ENCODE measurements around the gene CEP128. TPM values are rescaled to one million over a fixed set of nuclear protein-coding genes. Genes with fewer than 3 reads are reported as not detected.

The CEP128 gene
- total and polyA plus RNA-seq, 8 donors, result 1.1 to 240 (median 2.6) TPM

- TF ChIP-seq POLR2AphosphoS5 (IDR thresholded peaks at IDR 0.05) (no peak), POLR2A (IDR thresholded peaks at IDR 0.05) (no peak), EP300 (IDR thresholded peaks at IDR 0.05) (no peak), CTCF (IDR thresholded peaks at IDR 0.05) (no peak)
- intact Hi-C loops (cut with DNase I; ENCODE audit: low total_unique reads), result no loop called here
- Histone ChIP-seq H3K9me3 (peaks cover 0 to 4% (median 0%) of the 10 kb centered on the region in 4 donors), H3K27ac (no peak overlapping the region), H3K36me3 (peaks cover 0 to 10% (median 3%) of the 10 kb centered on the region in 4 donors), H3K4me1 (peaks cover 0 to 11% (median 2%) of the 10 kb centered on the region in 4 donors), H3K4me3 (no peak overlapping the region), H3K27me3 (no peaks in the 10 kb centered on the region)
- 90 to 97% (median 94%) methylated on average over 4 of the region's 4 CpGs for WGBS, 5 donors
- DNase-seq, result no peak
Measured at GRCh38 chr14:80518173-80518572, 423.4 kb downstream of the CEP128 start.

DNA sequence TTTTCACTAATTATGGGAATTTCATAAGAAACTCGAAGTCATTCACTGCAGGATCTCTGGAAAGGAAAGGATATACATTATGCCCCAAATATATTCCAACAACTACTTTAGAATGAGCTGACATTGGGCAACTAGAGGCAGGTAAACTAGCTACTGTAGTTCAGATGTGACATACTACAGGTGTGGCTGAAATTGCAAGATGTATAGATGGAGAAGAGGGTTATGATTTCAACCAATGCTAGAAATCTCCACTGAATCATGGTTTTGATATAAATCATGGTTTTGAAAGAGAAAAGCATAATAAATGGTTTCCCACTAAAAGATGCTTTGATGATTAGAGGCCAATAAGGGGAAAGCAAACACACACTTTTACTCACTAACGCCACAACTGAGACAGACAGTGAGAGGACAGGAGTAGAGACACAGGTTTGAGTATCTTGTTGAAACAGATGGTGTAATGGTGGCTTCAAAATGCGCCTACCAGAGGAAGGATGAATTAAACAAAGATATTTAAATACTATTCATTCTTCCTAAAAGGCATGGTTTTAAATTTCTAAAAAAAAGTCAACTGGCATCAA, 434.2 kb downstream of the CEP128 start:
- intact Hi-C loops (cut with DNase I; ENCODE audit: low total_unique reads), result no loop called here
- Histone ChIP-seq H3K4me1 (no peaks in the 10 kb centered on the region), H3K36me3 (no peaks in the 10 kb centered on the region), H3K4me3 (no peak overlapping the region), H3K9me3 (no peaks in the 10 kb centered on the region), H3K27ac (no peak overlapping the region), H3K27me3 (no peaks in the 10 kb centered on the region)
- no peak for TF ChIP-seq EP300 (IDR thresholded peaks at IDR 0.05)
- no peak for TF ChIP-seq POLR2AphosphoS5 (IDR thresholded peaks at IDR 0.05)
- TF ChIP-seq POLR2A (IDR thresholded peaks at IDR 0.05), result no peak
- no peak for TF ChIP-seq CTCF (IDR thresholded peaks at IDR 0.05)
- DNase-seq, result no peak
- 89 to 96% (median 92%) methylated on average over 3 of the region's 3 CpGs for WGBS, 5 donors

- H3K4me1 ChIP-seq, result no peaks in the 10 kb centered on the region
- H3K27me3 ChIP-seq, result no peaks in the 10 kb centered on the region
- no peaks in the 10 kb centered on the region for H3K36me3 ChIP-seq
- no peaks in the 10 kb centered on the region for H3K9me3 ChIP-seq
- TF ChIP-seq POLR2A (IDR thresholded peaks at IDR 0.05), result no peak
- no peak for TF ChIP-seq CTCF (IDR thresholded peaks at IDR 0.05)
- no peak for TF ChIP-seq POLR2AphosphoS5 (IDR thresholded peaks at IDR 0.05)
- no peak for TF ChIP-seq EP300 (IDR thresholded peaks at IDR 0.05)
- no peak overlapping the region for H3K4me3 ChIP-seq
- no peak for DNase-seq
- intact Hi-C loops (cut with DNase I; ENCODE audit: low total_unique reads), result no loop called here
- H3K27ac ChIP-seq, result no peak overlapping the region
- 80 to 91% (median 88%) methylated on average over 4 of the region's 4 CpGs for WGBS, 5 donors
Measured at GRCh38 chr14:80504781-80505180, 436.8 kb downstream of the CEP128 start.

DNA sequence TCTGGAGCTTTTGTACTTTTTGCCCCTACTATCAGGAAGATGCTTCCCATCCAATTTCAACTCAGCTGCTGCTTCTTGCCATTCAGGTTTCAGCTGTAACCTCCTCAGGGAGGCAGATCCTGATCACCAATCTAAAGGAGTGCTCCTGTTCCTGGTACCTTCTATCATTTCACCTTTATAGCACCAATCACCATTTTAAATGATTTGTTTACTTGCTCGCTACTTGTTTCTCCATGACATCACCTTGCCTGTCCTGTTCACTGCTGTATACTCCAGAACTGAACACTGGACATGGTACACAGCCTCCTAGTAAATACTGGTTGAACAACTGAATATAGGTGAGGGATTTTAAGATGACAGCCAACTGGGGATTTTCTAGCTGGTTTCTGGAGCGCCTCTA, 443.0 kb downstream of the CEP128 start:
- TF ChIP-seq POLR2A (IDR thresholded peaks at IDR 0.05), result no peak
- DNase-seq, result no peak
- H3K36me3 ChIP-seq, result no peaks in the 10 kb centered on the region
- H3K27me3 ChIP-seq, result no peaks in the 10 kb centered on the region
- no peak overlapping the region for H3K27ac ChIP-seq
- H3K9me3 ChIP-seq, result no peaks in the 10 kb centered on the region
- H3K4me3 ChIP-seq, result no peak overlapping the region
- intact Hi-C loops (cut with DNase I; ENCODE audit: low total_unique reads), result no loop called here
- no peaks in the 10 kb centered on the region for H3K4me1 ChIP-seq
- 92 to 100% (median 97%) methylated on average over 2 of the region's 2 CpGs for WGBS, 5 donors

- intact Hi-C loops (cut with DNase I; ENCODE audit: low total_unique reads), result no loop called here
- no peak overlapping the region for H3K27ac ChIP-seq
- no peaks in the 10 kb centered on the region for H3K9me3 ChIP-seq
- no peaks in the 10 kb centered on the region for H3K27me3 ChIP-seq
- WGBS, 5 donors, result 93 to 99% (median 98%) methylated on average over 4 of the region's 4 CpGs
- no peaks in the 10 kb centered on the region for H3K36me3 ChIP-seq
- no peak for DNase-seq
- TF ChIP-seq POLR2A (IDR thresholded peaks at IDR 0.05) (no peak), POLR2AphosphoS5 (IDR thresholded peaks at IDR 0.05) (no peak), CTCF (IDR thresholded peaks at IDR 0.05) (no peak), EP300 (IDR thresholded peaks at IDR 0.05) (no peak)
- peaks cover 0 to 6% (median 0%) of the 10 kb centered on the region in 4 donors for H3K4me1 ChIP-seq
- H3K4me3 ChIP-seq, result no peak overlapping the region
Measured at GRCh38 chr14:80496090-80496489, 445.4 kb downstream of the CEP128 start.

All from stomach (tissue), 9 donors.